Thoracic aorta (tissue), 2 donors: ENCODE data around the gene UPF3A. TPM values are rescaled to one million over a fixed set of nuclear protein-coding genes. Genes with fewer than 3 reads are reported as not detected.

Source experiments
- total RNA-seq, 2 donors: library from RNA; depleted of rRNA; stranded (reverse); fragments of >200 nt; gene quantifications; one replicate each; pipeline versions ENCODE4 v1.1.0 to v1.2.3, GENCODE V29; 2016

UPF3A gene
- total RNA-seq, 2 donors from 2014 or later, result 25.3 to 32.8 TPM

Other genes with a start within 250 kb of the UPF3A start
- 10 to 100 TPM; 38.9 to 48.6 TPM for gene RASA3, start 149.0 kb upstream of the UPF3A start, total RNA-seq
- not detected for gene CFAP97D2, start 102.3 kb upstream of the UPF3A start, total RNA-seq
- gene CDC16, start 46.7 kb upstream of the UPF3A start, total RNA-seq, result 10 to 100 TPM; 45.4 to 73.3 TPM
- 10 to 100 TPM; 20.7 to 30.2 TPM for gene CHAMP1, start 32.9 kb downstream of the UPF3A start, total RNA-seq